Stimulated activated naive B cell treated with anti-CD40 and anti-IgM and Interleukin-4, amounts not matched to agents 10 μg/mL and 1 μg/mL and 100 μg/mL, for 72 hours (primary cell): ENCODE measurements around the gene CELF3.

Source experiments
- ATAC-seq, 2 donors: fragments of 150-1000 bp; cut with Tn5 transposase; replicated peaks; 2 replicates each; pipeline ENCODE4 v1.10.0; 2021; ENCODE audit warnings: moderate library complexity in 1 of 2
- DNase-seq: peaks from one replicate; pipeline ENCODE4 v3.0.0; 2021
- H3K27ac Mint-ChIP-seq: one replicate; pipeline ENCODE4 v1.8.0; 2022; ENCODE audit warnings: mild to moderate bottlenecking, mixed read lengths
- H3K27me3 Mint-ChIP-seq, 2 donors: one replicate each; pipeline ENCODE4 v1.8.0; 2022; ENCODE audit warnings: mixed read lengths in 2 of 2
- H3K36me3 Mint-ChIP-seq, 2 donors: one replicate each; pipeline ENCODE4 v1.8.0; 2022; ENCODE audit warnings: mixed read lengths in 2 of 2, mild to moderate bottlenecking in 1 of 2
- H3K4me1 Mint-ChIP-seq, 2 donors: one replicate each; pipeline ENCODE4 v1.8.0; 2022; ENCODE audit warnings: mixed read lengths in 2 of 2, mild to moderate bottlenecking in 1 of 2
- H3K4me3 Mint-ChIP-seq, 2 donors: one replicate each; pipeline ENCODE4 v1.8.0; 2022; ENCODE audit warnings: mild to moderate bottlenecking in 2 of 2, mixed read lengths in 2 of 2, moderate library complexity in 1 of 2
- H3K9me3 Mint-ChIP-seq, 2 donors: one replicate each; pipeline ENCODE4 v1.8.0; 2022; ENCODE audit warnings: mixed read lengths in 2 of 2, mild to moderate bottlenecking in 1 of 2

CELF3 gene

DNA sequence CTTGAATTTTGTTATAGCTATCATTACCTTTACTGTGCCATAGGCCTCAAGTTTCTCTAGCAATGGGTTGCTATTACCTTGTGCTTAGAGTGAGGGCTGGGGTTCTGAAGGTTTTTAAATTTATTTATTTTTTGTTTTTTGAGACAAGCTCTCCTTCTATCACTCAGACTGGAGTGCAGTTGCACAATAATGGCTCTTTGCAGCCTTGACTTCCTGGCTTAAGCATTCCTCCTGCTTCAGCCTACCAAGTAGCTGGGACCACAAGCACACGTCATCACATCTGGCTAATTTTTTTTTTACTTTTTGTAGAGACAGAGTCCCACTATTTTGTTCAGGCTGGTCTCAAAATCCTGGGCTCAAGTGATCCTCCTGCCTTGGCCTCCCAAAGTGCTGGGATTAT, 63.2 kb downstream of the CELF3 start:
- peaks cover 26 to 30% of the 10 kb centered on the region in 2 donors for H3K36me3 Mint-ChIP-seq
- DNase-seq (no peak), ATAC-seq (no peak)
- H3K9me3 Mint-ChIP-seq = no peaks in the 10 kb centered on the region
- peaks cover 8 to 9% of the 10 kb centered on the region in 2 donors for H3K4me1 Mint-ChIP-seq
- H3K27me3 Mint-ChIP-seq = no peaks in the 10 kb centered on the region
- no peak overlapping the region for H3K27ac Mint-ChIP-seq
- H3K4me3 Mint-ChIP-seq = no peak overlapping the region
